ENCODE data around the gene EXOC4. TPM values are rescaled to one million over a fixed set of nuclear protein-coding genes. Genes with fewer than 3 reads are reported as not detected.

Gene EXOC4
- total and polyA plus RNA-seq, 2 of the 13 experiments (the other 11 are each of a cell fraction or from before 2014, with no cell fraction given), result 22.5 to 39.0 TPM

GRCh38 chr7:133534816-133535215 is 281.9 kb downstream of the EXOC4 start (continued):
- TF ChIP-seq, protein P1, sequence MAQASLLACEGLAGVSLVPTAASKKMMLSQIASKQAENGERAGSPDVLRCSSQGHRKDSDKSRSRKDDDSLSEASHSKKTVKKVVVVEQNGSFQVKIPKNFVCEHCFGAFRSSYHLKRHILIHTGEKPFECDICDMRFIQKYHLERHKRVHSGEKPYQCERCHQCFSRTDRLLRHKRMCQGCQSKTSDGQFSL (CRISPR knock-in tag; IDR thresholded peaks at IDR 0.05), result no peak
- TF ChIP-seq ZNF510 (CRISPR knock-in tag; IDR thresholded peaks at IDR 0.05; ENCODE audit: low read depth), result no peak

GRCh38 chr7:133535308-133535707 is 282.4 kb downstream of the EXOC4 start:
- Histone ChIP-seq H3K4me3 (replicated peaks in 1 of 3; ENCODE audit: insufficient read depth in 1 of 3, low read depth in 2 of 3, low read length in 3 of 3) (no peak overlapping the region), H3K36me3 (replicated peaks in 1 of 2; ENCODE audit: control insufficient read depth in 1 of 2, insufficient read depth in 2 of 2, low read length in 2 of 2) (no peaks in the 10 kb centered on the region), H3K9me3 (ENCODE audit: low read length) (no peaks in the 10 kb centered on the region), H4K20me1 (ENCODE audit: insufficient read depth, low read length) (no peaks in the 10 kb centered on the region), H2AFZ (ENCODE audit: low read length) (no peak overlapping the region), H3K9ac (ENCODE audit: insufficient read depth, low read depth, low read length) (no peak overlapping the region), H3K27me3 (ENCODE audit: control insufficient read depth in 1 of 2, insufficient read depth in 2 of 2, low read length in 2 of 2) (no peaks in the 10 kb centered on the region), H3K4me1 (ENCODE audit: insufficient read depth, low read length) (no peaks in the 10 kb centered on the region), H3K79me2 (ENCODE audit: insufficient read depth, low read length) (no peaks in the 10 kb centered on the region), H3K4me2 (ENCODE audit: low read depth, low read length) (no peak overlapping the region), H3K27ac (ENCODE audit: extremely low read length, insufficient read depth, low read length) (no peak overlapping the region)
- no peak for ATAC-seq
- TF ChIP-seq ZNF460 (CRISPR knock-in tag; IDR thresholded peaks at IDR 0.05; ENCODE audit: borderline replicate concordance), result no peak
- no peak for TF ChIP-seq ZSCAN20 (CRISPR knock-in tag; IDR thresholded peaks at IDR 0.05; ENCODE audit: borderline replicate concordance)
- TF ChIP-seq XBP1 (CRISPR knock-in tag; IDR thresholded peaks at IDR 0.05), result no peak
- no peak for TF ChIP-seq TBP (CRISPR knock-in tag; IDR thresholded peaks at IDR 0.05)
- no peak for TF ChIP-seq MIER2 (CRISPR knock-in tag; IDR thresholded peaks at IDR 0.05)
- TF ChIP-seq MAZ (IDR thresholded peaks at IDR 0.05; ENCODE audit: borderline replicate concordance, low read depth, low read length), result no peak
- no peak for TF ChIP-seq MAZ (CRISPR knock-in tag; IDR thresholded peaks at IDR 0.05; ENCODE audit: low read depth)
- TF ChIP-seq TP53 (CRISPR knock-in tag; conservative IDR thresholded peaks at IDR 0.05), result no peak
- TF ChIP-seq TMF1 (CRISPR knock-in tag; IDR thresholded peaks at IDR 0.05; ENCODE audit: low read depth), result no peak
- no peak for TF ChIP-seq ZNF274 (CRISPR knock-in tag; IDR thresholded peaks at IDR 0.05)
- no peak for TF ChIP-seq SNRNP70 (IDR thresholded peaks at IDR 0.05; ENCODE audit: low read depth, low read length)
- TF ChIP-seq, protein P2, sequence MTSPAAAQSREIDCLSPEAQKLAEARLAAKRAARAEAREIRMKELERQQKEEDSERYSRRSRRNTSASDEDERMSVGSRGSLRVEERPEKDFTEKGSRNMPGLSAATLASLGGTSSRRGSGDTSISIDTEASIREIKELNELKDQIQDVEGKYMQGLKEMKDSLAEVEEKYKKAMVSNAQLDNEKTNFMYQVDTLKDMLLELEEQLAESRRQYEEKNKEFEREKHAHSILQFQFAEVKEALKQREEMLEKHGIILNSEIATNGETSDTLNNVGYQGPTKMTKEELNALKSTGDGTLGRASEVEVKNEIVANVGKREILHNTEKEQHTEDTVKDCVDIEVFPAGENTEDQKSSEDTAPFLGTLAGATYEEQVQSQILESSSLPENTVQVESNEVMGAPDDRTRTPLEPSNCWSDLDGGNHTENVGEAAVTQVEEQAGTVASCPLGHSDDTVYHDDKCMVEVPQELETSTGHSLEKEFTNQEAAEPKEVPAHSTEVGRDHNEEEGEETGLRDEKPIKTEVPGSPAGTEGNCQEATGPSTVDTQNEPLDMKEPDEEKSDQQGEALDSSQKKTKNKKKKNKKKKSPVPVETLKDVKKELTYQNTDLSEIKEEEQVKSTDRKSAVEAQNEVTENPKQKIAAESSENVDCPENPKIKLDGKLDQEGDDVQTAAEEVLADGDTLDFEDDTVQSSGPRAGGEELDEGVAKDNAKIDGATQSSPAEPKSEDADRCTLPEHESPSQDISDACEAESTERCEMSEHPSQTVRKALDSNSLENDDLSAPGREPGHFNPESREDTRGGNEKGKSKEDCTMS (CRISPR knock-in tag; conservative IDR thresholded peaks at IDR 0.05), result no peak
- no TSS peak for BruUV-seq (replicated peaks)
- in situ Hi-C loops (cut with HindIII; ENCODE audit: extremely low pct_ligation_motif_present, low pct_unique_long_range_greater_than_20kb) (no loop called here), intact Hi-C loops (cut with micrococcal nuclease; ENCODE audit: unreplicated experiment) (no loop called here)
- 96% methylated on average over 2 of the region's 2 CpGs for WGBS (ENCODE audit: low lambda C conversion rate)
- no peak for DNase-seq (ENCODE audit: low spot score)
- no peak for FAIRE-seq
- ChIA-PET CTCF (ENCODE audit: low intra/inter-chr PET ratio, low total read pairs) (no interaction called here), POLR2A (no interaction called here)

Data from HepG2 (cell line).